Measurements from ENCODE around the gene HOXC9. TPM values are rescaled to one million over a fixed set of nuclear protein-coding genes. Genes with fewer than 3 reads are reported as not detected.

The HOXC9 gene
- polyA plus RNA-seq, 1 of the 3 experiments (the other 2 are of a cell fraction) = 1.9 TPM

DNA sequence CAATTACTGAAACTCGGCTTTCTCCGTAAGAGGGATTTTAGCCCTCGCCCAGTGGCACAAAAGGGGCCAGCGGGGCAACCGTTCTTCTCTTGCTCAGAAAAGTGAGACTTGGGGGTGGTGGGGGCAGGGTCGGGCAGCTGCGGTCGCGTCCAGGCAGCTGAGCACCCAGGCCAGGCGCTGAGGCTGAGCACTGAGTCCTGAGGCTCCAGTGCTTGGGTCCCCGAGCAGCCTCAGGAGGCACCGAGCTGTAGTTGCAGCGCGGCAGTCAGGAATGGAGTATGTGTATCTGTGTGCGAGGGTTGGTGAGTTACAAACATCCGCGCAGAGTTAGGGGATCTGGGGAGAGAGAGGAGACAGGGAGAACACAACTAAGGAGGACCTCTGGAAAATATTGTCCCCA, 24.2 kb downstream of the HOXC9 start (continued):
- TF ChIP-seq EZH2phosphoT487 (IDR thresholded peaks at IDR 0.05; ENCODE audit: borderline replicate concordance, low read depth) = no peak
- TF ChIP-seq RCOR1 (IDR thresholded peaks at IDR 0.05; ENCODE audit: low read length) = no peak
- TF ChIP-seq JUND (IDR thresholded peaks at IDR 0.05) = no peak
- TF ChIP-seq SIN3A (IDR thresholded peaks at IDR 0.05; ENCODE audit: borderline replicate concordance, low read depth, low read length) = no peak
- TF ChIP-seq GATA2 (CRISPR knock-in tag; IDR thresholded peaks at IDR 0.05) = no peak

DNA sequence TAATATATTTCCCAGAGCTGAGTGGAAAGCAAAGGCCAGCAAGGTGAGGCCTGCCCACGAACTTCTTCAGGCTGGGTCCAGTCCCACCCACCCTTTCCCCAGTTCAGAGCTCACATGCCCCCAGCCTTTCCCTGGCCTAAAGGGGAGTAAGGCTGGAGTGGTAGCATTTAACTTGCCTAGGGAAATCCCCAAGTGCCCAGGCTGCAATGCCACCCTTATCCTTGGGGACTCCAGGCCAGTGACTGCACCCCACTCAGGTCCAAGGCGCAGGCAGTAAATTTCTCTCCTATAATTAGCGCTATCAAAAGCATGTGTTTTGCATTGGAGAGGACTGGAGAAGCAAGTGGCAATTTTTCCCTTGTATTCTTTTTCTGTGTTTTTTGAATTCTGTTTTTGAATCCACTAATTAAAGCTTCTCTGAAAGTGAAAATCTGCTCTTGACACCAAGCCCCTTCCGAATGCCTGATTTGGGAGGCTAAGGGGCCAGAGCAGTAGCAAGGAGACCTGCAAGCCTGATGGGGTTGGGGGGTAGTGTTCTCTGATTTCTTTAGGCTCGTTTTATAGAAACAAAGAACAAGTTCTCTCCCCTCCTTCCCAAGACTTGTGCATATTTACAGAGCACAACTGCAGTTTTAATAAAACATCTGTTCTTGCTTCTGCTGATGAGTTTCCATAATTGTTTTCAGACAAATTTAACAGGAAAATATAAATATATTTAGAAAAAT, 24.8 kb downstream of the HOXC9 start:
- H3K9me3 ChIP-seq = no peaks in the 10 kb centered on the region
- no peaks in the 10 kb centered on the region for H3K79me2 ChIP-seq (ENCODE audit: insufficient read depth)
- no peak overlapping the region for H3K4me3 ChIP-seq (ENCODE audit: low read depth in 2 of 2, low read length in 1 of 2)
- WGBS (ENCODE audit: low lambda C conversion rate) = 79% methylated on average over 5 of the region's 5 CpGs
- no peaks in the 10 kb centered on the region for H4K20me1 ChIP-seq (ENCODE audit: insufficient read depth)
- TF ChIP-seq, protein P1, sequence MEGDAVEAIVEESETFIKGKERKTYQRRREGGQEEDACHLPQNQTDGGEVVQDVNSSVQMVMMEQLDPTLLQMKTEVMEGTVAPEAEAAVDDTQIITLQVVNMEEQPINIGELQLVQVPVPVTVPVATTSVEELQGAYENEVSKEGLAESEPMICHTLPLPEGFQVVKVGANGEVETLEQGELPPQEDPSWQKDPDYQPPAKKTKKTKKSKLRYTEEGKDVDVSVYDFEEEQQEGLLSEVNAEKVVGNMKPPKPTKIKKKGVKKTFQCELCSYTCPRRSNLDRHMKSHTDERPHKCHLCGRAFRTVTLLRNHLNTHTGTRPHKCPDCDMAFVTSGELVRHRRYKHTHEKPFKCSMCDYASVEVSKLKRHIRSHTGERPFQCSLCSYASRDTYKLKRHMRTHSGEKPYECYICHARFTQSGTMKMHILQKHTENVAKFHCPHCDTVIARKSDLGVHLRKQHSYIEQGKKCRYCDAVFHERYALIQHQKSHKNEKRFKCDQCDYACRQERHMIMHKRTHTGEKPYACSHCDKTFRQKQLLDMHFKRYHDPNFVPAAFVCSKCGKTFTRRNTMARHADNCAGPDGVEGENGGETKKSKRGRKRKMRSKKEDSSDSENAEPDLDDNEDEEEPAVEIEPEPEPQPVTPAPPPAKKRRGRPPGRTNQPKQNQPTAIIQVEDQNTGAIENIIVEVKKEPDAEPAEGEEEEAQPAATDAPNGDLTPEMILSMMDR (IDR thresholded peaks at IDR 0.05) = no peak
- TF ChIP-seq, protein P2, sequence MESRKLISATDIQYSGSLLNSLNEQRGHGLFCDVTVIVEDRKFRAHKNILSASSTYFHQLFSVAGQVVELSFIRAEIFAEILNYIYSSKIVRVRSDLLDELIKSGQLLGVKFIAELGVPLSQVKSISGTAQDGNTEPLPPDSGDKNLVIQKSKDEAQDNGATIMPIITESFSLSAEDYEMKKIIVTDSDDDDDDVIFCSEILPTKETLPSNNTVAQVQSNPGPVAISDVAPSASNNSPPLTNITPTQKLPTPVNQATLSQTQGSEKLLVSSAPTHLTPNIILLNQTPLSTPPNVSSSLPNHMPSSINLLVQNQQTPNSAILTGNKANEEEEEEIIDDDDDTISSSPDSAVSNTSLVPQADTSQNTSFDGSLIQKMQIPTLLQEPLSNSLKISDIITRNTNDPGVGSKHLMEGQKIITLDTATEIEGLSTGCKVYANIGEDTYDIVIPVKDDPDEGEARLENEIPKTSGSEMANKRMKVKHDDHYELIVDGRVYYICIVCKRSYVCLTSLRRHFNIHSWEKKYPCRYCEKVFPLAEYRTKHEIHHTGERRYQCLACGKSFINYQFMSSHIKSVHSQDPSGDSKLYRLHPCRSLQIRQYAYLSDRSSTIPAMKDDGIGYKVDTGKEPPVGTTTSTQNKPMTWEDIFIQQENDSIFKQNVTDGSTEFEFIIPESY (IDR thresholded peaks at IDR 0.05; ENCODE audit: borderline replicate concordance, low read depth) = no peak
- TF ChIP-seq YY1 (IDR thresholded peaks at IDR 0.05; ENCODE audit: low read depth) = no peak
- TF ChIP-seq CHD2 (IDR thresholded peaks at IDR 0.05; ENCODE audit: low read length, partially characterized antibody) = no peak
- TF ChIP-seq POLR2AphosphoS5 (IDR thresholded peaks at IDR 0.05; ENCODE audit: low read depth, low read length) = no peak
- no peak for TF ChIP-seq MEF2A (IDR thresholded peaks at IDR 0.05; ENCODE audit: borderline replicate concordance, low read depth)
- no peaks in the 10 kb centered on the region for H3K27me3 ChIP-seq (ENCODE audit: insufficient read depth)
- no peak overlapping the region; a peak in 1 of 4 replicates for H3K27ac ChIP-seq (ENCODE audit: low read depth in 2 of 2, low read length in 1 of 2)
- no peak overlapping the region for H2AFZ ChIP-seq (ENCODE audit: low read depth)
- DNase-seq = no peak
- peaks cover 7 to 40% of the 10 kb centered on the region in 2 experiments; a peak in 2 of 4 replicates for H3K4me1 ChIP-seq (ENCODE audit: control insufficient read depth in 1 of 2, insufficient read depth in 2 of 2, low read depth in 1 of 2, low read length in 1 of 2)
- CTCF ChIA-PET = interaction anchor here (0.7 to 23.2 kb wide), 12 partner anchors 8 to 313 kb away, joined by 3 to 548 read pairs (median 7); partner anchors contain the start of genes HOXC10, HOXC5, HOXC8 and HOXC9
- H3K9me2 ChIP-seq = no peaks in the 10 kb centered on the region
- no peak overlapping the region for H3K9ac ChIP-seq
- no peaks in the 10 kb centered on the region for H3K36me3 ChIP-seq (replicated peaks in 1 of 2; ENCODE audit: control insufficient read depth in 1 of 2, insufficient read depth in 2 of 2, low read length in 1 of 2)
- POLR2A ChIA-PET = no interaction called here
- H3K4me2 ChIP-seq = no peak overlapping the region
- peaks cover 3% of the 10 kb centered on the region for H3F3A ChIP-seq (replicated peaks; ENCODE audit: insufficient read depth)

Measured in SK-N-SH (cell line).